ENCODE measurements around the gene RHBDL2. TPM values are rescaled to one million over a fixed set of nuclear protein-coding genes. Genes with fewer than 3 reads are reported as not detected.

Gene RHBDL2
- polyA plus RNA-seq, 1 donor from 2014 or later = not detected

DNA sequence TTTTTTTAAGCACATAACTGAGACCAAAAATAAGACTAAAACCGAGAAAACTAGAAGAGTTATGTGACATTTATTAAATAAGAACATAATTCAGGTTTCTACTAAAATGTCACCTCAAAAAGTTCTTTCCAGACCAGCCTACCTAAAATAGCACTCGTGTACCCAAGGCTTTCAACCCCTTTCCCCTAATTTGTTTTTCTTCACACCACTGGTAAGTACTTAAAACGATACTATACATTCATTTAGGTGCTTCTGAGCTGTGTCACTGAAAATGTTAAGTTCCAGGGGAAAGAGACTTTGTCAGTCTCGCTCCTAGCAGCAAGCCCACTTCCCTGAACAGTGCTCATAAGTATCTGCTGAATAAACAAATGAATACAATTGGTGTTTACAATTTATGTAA, 88.8 kb downstream of the RHBDL2 start:
- Histone ChIP-seq H3K9ac (ENCODE audit: low read length) (no peak overlapping the region), H3K9me2 (ENCODE audit: insufficient read depth, low read length) (no peaks in the 10 kb centered on the region), H3K27me3 (ENCODE audit: insufficient read depth, low read depth, low read length) (no peaks in the 10 kb centered on the region), H4K20me1 (ENCODE audit: insufficient read depth) (no peaks in the 10 kb centered on the region), H3K36me3 (ENCODE audit: insufficient read depth, low read length) (peaks cover 4% of the 10 kb centered on the region), H3K4me2 (ENCODE audit: low read length) (no peak overlapping the region), H3F3A (ENCODE audit: insufficient read depth, low read length, poor library complexity, severe bottlenecking) (no peaks in the 10 kb centered on the region), H3K79me2 (replicated peaks; ENCODE audit: insufficient read depth, low read length) (peaks cover 18% of the 10 kb centered on the region), H3K4me3 (ENCODE audit: low read length) (no peak overlapping the region), H3K27ac (ENCODE audit: low read length) (no peak overlapping the region), H2AFZ (ENCODE audit: low read depth, low read length) (no peak overlapping the region), H3K9me3 (ENCODE audit: low read length) (no peaks in the 10 kb centered on the region)
- TF ChIP-seq POLR2AphosphoS5 (IDR thresholded peaks at IDR 0.05) = no peak
- no peak for TF ChIP-seq SMC3 (conservative IDR thresholded peaks at IDR 0.05; ENCODE audit: poor library complexity)
- TF ChIP-seq TAF1 (IDR thresholded peaks at IDR 0.05; ENCODE audit: low read depth) = no peak
- TF ChIP-seq, protein P1, sequence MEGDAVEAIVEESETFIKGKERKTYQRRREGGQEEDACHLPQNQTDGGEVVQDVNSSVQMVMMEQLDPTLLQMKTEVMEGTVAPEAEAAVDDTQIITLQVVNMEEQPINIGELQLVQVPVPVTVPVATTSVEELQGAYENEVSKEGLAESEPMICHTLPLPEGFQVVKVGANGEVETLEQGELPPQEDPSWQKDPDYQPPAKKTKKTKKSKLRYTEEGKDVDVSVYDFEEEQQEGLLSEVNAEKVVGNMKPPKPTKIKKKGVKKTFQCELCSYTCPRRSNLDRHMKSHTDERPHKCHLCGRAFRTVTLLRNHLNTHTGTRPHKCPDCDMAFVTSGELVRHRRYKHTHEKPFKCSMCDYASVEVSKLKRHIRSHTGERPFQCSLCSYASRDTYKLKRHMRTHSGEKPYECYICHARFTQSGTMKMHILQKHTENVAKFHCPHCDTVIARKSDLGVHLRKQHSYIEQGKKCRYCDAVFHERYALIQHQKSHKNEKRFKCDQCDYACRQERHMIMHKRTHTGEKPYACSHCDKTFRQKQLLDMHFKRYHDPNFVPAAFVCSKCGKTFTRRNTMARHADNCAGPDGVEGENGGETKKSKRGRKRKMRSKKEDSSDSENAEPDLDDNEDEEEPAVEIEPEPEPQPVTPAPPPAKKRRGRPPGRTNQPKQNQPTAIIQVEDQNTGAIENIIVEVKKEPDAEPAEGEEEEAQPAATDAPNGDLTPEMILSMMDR (IDR thresholded peaks at IDR 0.05; ENCODE audit: poor library complexity, severe bottlenecking) = no peak

DNA sequence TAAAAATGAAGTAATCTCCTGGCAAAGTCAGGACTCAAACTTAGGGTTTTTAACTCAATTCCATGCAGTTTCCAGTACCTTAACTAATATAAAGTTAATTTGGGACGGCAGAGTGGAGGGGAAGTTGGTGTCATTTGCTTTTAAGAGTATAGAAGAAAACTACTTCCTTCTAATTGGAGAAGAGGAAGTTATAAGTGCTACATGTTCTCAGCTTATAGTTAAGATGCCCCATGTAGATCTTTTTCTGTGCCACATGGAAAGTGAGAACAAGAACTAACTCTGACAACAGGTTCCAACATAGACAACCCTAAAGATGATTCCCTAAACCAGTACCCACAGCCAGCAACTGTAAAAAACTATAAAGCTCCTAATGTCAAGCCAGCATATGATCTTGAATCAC, 93.6 kb downstream of the RHBDL2 start:
- H3K4me3 ChIP-seq (ENCODE audit: low read length) = no peak overlapping the region
- no peaks in the 10 kb centered on the region for H3F3A ChIP-seq (ENCODE audit: insufficient read depth, low read length, poor library complexity, severe bottlenecking)
- no peaks in the 10 kb centered on the region for H3K79me2 ChIP-seq (replicated peaks; ENCODE audit: insufficient read depth, low read length)
- no peak overlapping the region for H2AFZ ChIP-seq (ENCODE audit: low read depth, low read length)
- no peaks in the 10 kb centered on the region for H3K9me3 ChIP-seq (ENCODE audit: low read length)
- TF ChIP-seq, protein P2, sequence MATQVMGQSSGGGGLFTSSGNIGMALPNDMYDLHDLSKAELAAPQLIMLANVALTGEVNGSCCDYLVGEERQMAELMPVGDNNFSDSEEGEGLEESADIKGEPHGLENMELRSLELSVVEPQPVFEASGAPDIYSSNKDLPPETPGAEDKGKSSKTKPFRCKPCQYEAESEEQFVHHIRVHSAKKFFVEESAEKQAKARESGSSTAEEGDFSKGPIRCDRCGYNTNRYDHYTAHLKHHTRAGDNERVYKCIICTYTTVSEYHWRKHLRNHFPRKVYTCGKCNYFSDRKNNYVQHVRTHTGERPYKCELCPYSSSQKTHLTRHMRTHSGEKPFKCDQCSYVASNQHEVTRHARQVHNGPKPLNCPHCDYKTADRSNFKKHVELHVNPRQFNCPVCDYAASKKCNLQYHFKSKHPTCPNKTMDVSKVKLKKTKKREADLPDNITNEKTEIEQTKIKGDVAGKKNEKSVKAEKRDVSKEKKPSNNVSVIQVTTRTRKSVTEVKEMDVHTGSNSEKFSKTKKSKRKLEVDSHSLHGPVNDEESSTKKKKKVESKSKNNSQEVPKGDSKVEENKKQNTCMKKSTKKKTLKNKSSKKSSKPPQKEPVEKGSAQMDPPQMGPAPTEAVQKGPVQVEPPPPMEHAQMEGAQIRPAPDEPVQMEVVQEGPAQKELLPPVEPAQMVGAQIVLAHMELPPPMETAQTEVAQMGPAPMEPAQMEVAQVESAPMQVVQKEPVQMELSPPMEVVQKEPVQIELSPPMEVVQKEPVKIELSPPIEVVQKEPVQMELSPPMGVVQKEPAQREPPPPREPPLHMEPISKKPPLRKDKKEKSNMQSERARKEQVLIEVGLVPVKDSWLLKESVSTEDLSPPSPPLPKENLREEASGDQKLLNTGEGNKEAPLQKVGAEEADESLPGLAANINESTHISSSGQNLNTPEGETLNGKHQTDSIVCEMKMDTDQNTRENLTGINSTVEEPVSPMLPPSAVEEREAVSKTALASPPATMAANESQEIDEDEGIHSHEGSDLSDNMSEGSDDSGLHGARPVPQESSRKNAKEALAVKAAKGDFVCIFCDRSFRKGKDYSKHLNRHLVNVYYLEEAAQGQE (IDR thresholded peaks at IDR 0.05; ENCODE audit: borderline replicate concordance) = no peak
- no peak for TF ChIP-seq EZH2 (IDR thresholded peaks at IDR 0.05; ENCODE audit: borderline replicate concordance, insufficient read depth, low read length, poor library complexity, severe bottlenecking)
- no peak for TF ChIP-seq EP300 (conservative IDR thresholded peaks at IDR 0.05; ENCODE audit: poor library complexity, severe bottlenecking)
- TF ChIP-seq RAD21 (conservative IDR thresholded peaks at IDR 0.05) = no peak
- no peak for TF ChIP-seq SMC3 (conservative IDR thresholded peaks at IDR 0.05; ENCODE audit: poor library complexity)
- TF ChIP-seq, protein P1 (IDR thresholded peaks at IDR 0.05; ENCODE audit: poor library complexity, severe bottlenecking) = no peak
- no peak for TF ChIP-seq TAF1 (IDR thresholded peaks at IDR 0.05; ENCODE audit: low read depth)
- TF ChIP-seq MXI1 (conservative IDR thresholded peaks at IDR 0.05; ENCODE audit: poor library complexity, severe bottlenecking) = no peak
- TF ChIP-seq POLR2AphosphoS5 (IDR thresholded peaks at IDR 0.05) = no peak
- H4K20me1 ChIP-seq (ENCODE audit: insufficient read depth) = no peaks in the 10 kb centered on the region
- H3K36me3 ChIP-seq (ENCODE audit: insufficient read depth, low read length) = peaks cover 7% of the 10 kb centered on the region
- H3K27me3 ChIP-seq (ENCODE audit: insufficient read depth, low read depth, low read length) = no peaks in the 10 kb centered on the region
- H3K27ac ChIP-seq (ENCODE audit: low read length) = no peak overlapping the region
- no peak overlapping the region for H3K4me2 ChIP-seq (ENCODE audit: low read length)
- no peaks in the 10 kb centered on the region for H3K9me2 ChIP-seq (ENCODE audit: insufficient read depth, low read length)
- no peak overlapping the region for H3K9ac ChIP-seq (ENCODE audit: low read length)
